Sigmoid colon (tissue), 4 donors: ENCODE measurements around the gene TP53I3.

Experiments
- CTCF ChIP-seq, 4 experiments: fragments of 450-650 bp in 3 of 4; fragments of 200-600 bp in 1 of 4; IDR thresholded peaks; one replicate each; pipeline ENCODE4 v1.5.1; 2016 to 2019; ENCODE audit warnings: antibody characterized with exemption in 4 of 4, mild to moderate bottlenecking in 3 of 4, moderate library complexity in 2 of 4
- EP300 ChIP-seq, 4 donors: sonication (generic); formaldehyde crosslinking; IDR thresholded peaks; one replicate each; pipeline ENCODE4 v1.6.1; 2017; ENCODE audit warnings: antibody characterized with exemption in 4 of 4
- POLR2A ChIP-seq, 2 donors: fragments of 450-650 bp; IDR thresholded peaks; one replicate each; pipeline ENCODE4 v1.6.1; 2016; ENCODE audit warnings: antibody characterized with exemption in 2 of 2, mild to moderate bottlenecking in 2 of 2, moderate library complexity in 2 of 2
- POLR2AphosphoS5 ChIP-seq, 4 donors: sonication (generic); formaldehyde crosslinking; IDR thresholded peaks; one replicate each; pipeline ENCODE4 v1.6.1; 2017; ENCODE audit warnings: antibody characterized with exemption in 4 of 4

- no peak for TF ChIP-seq CTCF (IDR thresholded peaks at IDR 0.05)
- no peak for TF ChIP-seq POLR2AphosphoS5 (IDR thresholded peaks at IDR 0.05)
- TF ChIP-seq POLR2A (IDR thresholded peaks at IDR 0.05) = no peak
- no peak for TF ChIP-seq EP300 (IDR thresholded peaks at IDR 0.05)
Observed at GRCh38 chr2:24104110-24104650, 19.5 kb upstream of the TP53I3 start.
